T1000 (cell line): ENCODE results near the gene MED19.
A peak's percentile ranks its signal among the peaks of the same experiment; 100 is the strongest.
"Not testable (repeated sequence)": the region's sequence is repeated elsewhere in the genome, so short reads cannot be mapped to it uniquely, and the experiment has no call there.

Experiments used
- DNase-seq: peaks from one replicate; lab custom pipeline; 2025; ENCODE audit warnings: mixed read lengths; lab: John Stamatoyannopoulos, UW

Gene MED19

GRCh38 chr11:57711414-57712255 is at the start of gene MED19:
Gene MED19 (minus strand): TSS chr11:57712215. CDS start chr11:57712179, 36 bp downstream.
- DNase-seq = peak; percentile 69

- DNase-seq = no peak
Measured at GRCh38 chr11:57758174-57758573, 46.2 kb upstream of the MED19 start.

- no peak for DNase-seq
Measured at GRCh38 chr11:57752954-57753353, 40.9 kb upstream of the MED19 start.

GRCh38 chr11:57751676-57752253 is 39.8 kb upstream of the MED19 start, which contains the start of gene BTBD18:
Gene BTBD18 (minus strand): TSS chr11:57751819. CDS start chr11:57751188, 631 bp downstream.
- no peak for DNase-seq

GRCh38 chr11:57751176-57751575 is 39.2 kb upstream of the MED19 start:
- DNase-seq = no peak

- no peak for DNase-seq
Measured at GRCh38 chr11:57746920-57747319, 34.9 kb upstream of the MED19 start.

- DNase-seq = no peak
Measured at GRCh38 chr11:57745206-57745605, 33.2 kb upstream of the MED19 start.

GRCh38 chr11:57744357-57744756 is 32.3 kb upstream of the MED19 start:
- DNase-seq = no peak

- DNase-seq = no peak
Measured at GRCh38 chr11:57742087-57742452, 30.1 kb upstream of the MED19 start.

GRCh38 chr11:57741132-57742086 is 29.4 kb upstream of the MED19 start, which contains the start of gene SELENOH:
Gene SELENOH (plus strand): TSS chr11:57741491. CDS start chr11:57741596, 105 bp downstream.
- peak; percentile 92 for DNase-seq

- DNase-seq = no peak
Measured at GRCh38 chr11:57735619-57736298, 23.7 kb upstream of the MED19 start.

- DNase-seq = no peak
Measured at GRCh38 chr11:57732661-57733060, 20.6 kb upstream of the MED19 start.

GRCh38 chr11:57729479-57729878 is 17.5 kb upstream of the MED19 start:
- DNase-seq = no peak

GRCh38 chr11:57728829-57729228 is 16.8 kb upstream of the MED19 start:
- no peak for DNase-seq

GRCh38 chr11:57727185-57727584 is 15.2 kb upstream of the MED19 start:
- DNase-seq = no peak

- DNase-seq = not testable (repeated sequence)
Measured at GRCh38 chr11:57716726-57717125, 4.7 kb upstream of the MED19 start.

GRCh38 chr11:57713835-57714234 is 1.8 kb upstream of the MED19 start:
- DNase-seq = no peak

- DNase-seq = peak; percentile 90
Measured at GRCh38 chr11:57712256-57713150, 488 bp upstream of the MED19 start, which contains the start of gene TMX2. Gene TMX2 (plus strand): TSS chr11:57712593. CDS start chr11:57712619, 26 bp downstream.

- DNase-seq = no peak
Measured at GRCh38 chr11:57709802-57710367, 2.1 kb downstream of the MED19 start.

GRCh38 chr11:57705432-57705831 is 6.6 kb downstream of the MED19 start:
- DNase-seq = not testable (repeated sequence)
